KOPT-K1 (cell line): ENCODE measurements around the gene STAP2.

Experiments
- H3K27ac ChIP-seq: fragments of 200-600 bp; sonication (generic); 2 replicates; pipeline ENCODE4 v1.5.1; 2016; ENCODE audit warnings: antibody characterized with exemption, mild to moderate bottlenecking, low read depth, low read length; ENCODE audit not compliant: poor library complexity, severe bottlenecking
- H3K36me3 ChIP-seq: fragments of 200-600 bp; sonication (generic); 2 replicates; pipeline ENCODE4 v1.5.1; 2017; ENCODE audit warnings: antibody characterized with exemption, mild to moderate bottlenecking, low read length, moderate library complexity; ENCODE audit not compliant: insufficient read depth
- H3K9me3 ChIP-seq: fragments of 200-600 bp; sonication (generic); 2 replicates; pipeline ENCODE4 v1.5.1; 2017; ENCODE audit warnings: antibody characterized with exemption, low read length, mild to moderate bottlenecking; ENCODE audit not compliant: insufficient read depth, poor library complexity, severe bottlenecking

STAP2 gene

GRCh38 chr19:4373601-4374497 lies 35.2 kb upstream of the STAP2 start:
- H3K27ac ChIP-seq: no peak overlapping the region
- no peaks in the 10 kb centered on the region for H3K9me3 ChIP-seq
- peaks cover 5% of the 10 kb centered on the region; the same call in 1 of the 2 replicates for H3K36me3 ChIP-seq

- H3K27ac ChIP-seq: no peak overlapping the region
Measured at GRCh38 chr19:4373013-4373367, 34.4 kb upstream of the STAP2 start.

GRCh38 chr19:4372165-4373012 lies 33.8 kb upstream of the STAP2 start:
- H3K36me3 ChIP-seq: no peaks in the 10 kb centered on the region
- no peak overlapping the region for H3K27ac ChIP-seq
- H3K9me3 ChIP-seq: no peaks in the 10 kb centered on the region

More at GRCh38 chr19:4373013-4373367, 34.4 kb upstream of the STAP2 start:
- H3K9me3 ChIP-seq: no peaks in the 10 kb centered on the region
- H3K36me3 ChIP-seq: peaks cover 4% of the 10 kb centered on the region; the same call in 1 of the 2 replicates

- no peaks in the 10 kb centered on the region for H3K9me3 ChIP-seq
- H3K36me3 ChIP-seq: 0 out of 2 replicates have a peak, but pooled peaks cover 4% of the 10 kb centered on the region
- peak overlapping the region; percentile 76 for H3K27ac ChIP-seq
Measured at GRCh38 chr19:4371247-4372164, 32.9 kb upstream of the STAP2 start.

GRCh38 chr19:4370418-4371041 lies 31.9 kb upstream of the STAP2 start:
- peak overlapping the region; percentile 76 for H3K27ac ChIP-seq
- peaks cover 14% of the 10 kb centered on the region for H3K36me3 ChIP-seq
- no peaks in the 10 kb centered on the region for H3K9me3 ChIP-seq

GRCh38 chr19:4369888-4370260 lies 31.2 kb upstream of the STAP2 start:
- peak overlapping the region; percentile 76 for H3K27ac ChIP-seq

GRCh38 chr19:4369109-4369887 lies 30.7 kb upstream of the STAP2 start:
- H3K27ac ChIP-seq: peak overlapping the region; percentile 76

More at GRCh38 chr19:4369888-4370260, 31.2 kb upstream of the STAP2 start:
- peaks cover 20% of the 10 kb centered on the region for H3K36me3 ChIP-seq
- no peaks in the 10 kb centered on the region for H3K9me3 ChIP-seq

GRCh38 chr19:4368128-4368820 lies 29.6 kb upstream of the STAP2 start:
- Histone ChIP-seq H3K27ac (peak overlapping the region; percentile 76), H3K9me3 (no peaks in the 10 kb centered on the region), H3K36me3 (peaks cover 33% of the 10 kb centered on the region)

More at GRCh38 chr19:4369109-4369887, 30.7 kb upstream of the STAP2 start:
- Histone ChIP-seq H3K9me3 (no peaks in the 10 kb centered on the region), H3K36me3 (peaks cover 23% of the 10 kb centered on the region)

GRCh38 chr19:4367781-4368127 lies 29.1 kb upstream of the STAP2 start:
- Histone ChIP-seq H3K27ac (no peak overlapping the region), H3K36me3 (peaks cover 38% of the 10 kb centered on the region), H3K9me3 (no peaks in the 10 kb centered on the region)

GRCh38 chr19:4367336-4367723 lies 28.7 kb upstream of the STAP2 start:
- no peaks in the 10 kb centered on the region for H3K9me3 ChIP-seq
- peaks cover 43% of the 10 kb centered on the region for H3K36me3 ChIP-seq
- no peak overlapping the region for H3K27ac ChIP-seq

- Histone ChIP-seq H3K27ac (no peak overlapping the region), H3K9me3 (no peaks in the 10 kb centered on the region), H3K36me3 (peaks cover 48% of the 10 kb centered on the region)
Measured at GRCh38 chr19:4366666-4367335, 28.2 kb upstream of the STAP2 start.

- H3K27ac ChIP-seq: no peak overlapping the region
- peaks cover 56% of the 10 kb centered on the region for H3K36me3 ChIP-seq
- H3K9me3 ChIP-seq: no peaks in the 10 kb centered on the region
Measured at GRCh38 chr19:4365791-4366665, 27.4 kb upstream of the STAP2 start.
